UCSD-AML1 (cell line): ENCODE data around the gene UBE2V1.
"Not testable (repeated sequence)": the region's sequence is repeated elsewhere in the genome, so short reads cannot be mapped to it uniquely, and the experiment has no call there.

Source experiments
- DNase-seq: peaks from one replicate; lab custom pipeline; 2025; ENCODE audit not compliant: unreplicated experiment; lab: John Stamatoyannopoulos, UW

UBE2V1 gene

DNA sequence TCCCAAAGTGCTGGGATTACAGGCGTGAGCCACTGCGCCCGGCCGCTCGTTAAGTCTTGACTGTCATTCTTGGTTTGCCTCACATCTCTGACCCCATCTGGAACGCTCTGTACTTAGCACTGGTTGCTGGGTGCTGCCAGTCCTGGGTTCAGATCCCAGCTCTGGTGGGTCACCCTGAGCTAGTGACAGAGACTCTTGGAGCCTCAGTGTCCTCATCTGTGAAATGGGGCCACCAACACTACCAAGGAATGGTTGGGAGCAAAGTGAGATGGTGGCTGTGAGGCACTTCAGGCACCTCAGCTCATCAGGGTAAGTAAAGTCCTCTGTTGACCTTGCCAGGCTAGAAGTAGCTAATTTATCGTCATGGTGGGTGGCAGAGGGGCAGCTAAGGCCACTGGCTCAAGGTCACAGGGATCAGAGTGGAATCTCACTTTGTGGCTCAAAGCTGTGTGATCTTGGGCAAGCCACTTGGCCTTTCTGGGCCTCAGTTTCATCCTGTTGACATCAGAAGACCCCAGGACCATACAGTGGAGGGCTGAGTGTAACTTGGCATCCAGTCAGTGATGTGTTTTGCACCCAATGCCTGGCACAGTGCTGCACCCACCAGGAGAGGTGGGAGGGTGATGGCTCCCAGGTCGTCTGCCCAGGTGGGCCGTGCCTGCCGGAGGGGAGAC, 46.7 kb downstream of the UBE2V1 start:
- no peak for DNase-seq

DNA sequence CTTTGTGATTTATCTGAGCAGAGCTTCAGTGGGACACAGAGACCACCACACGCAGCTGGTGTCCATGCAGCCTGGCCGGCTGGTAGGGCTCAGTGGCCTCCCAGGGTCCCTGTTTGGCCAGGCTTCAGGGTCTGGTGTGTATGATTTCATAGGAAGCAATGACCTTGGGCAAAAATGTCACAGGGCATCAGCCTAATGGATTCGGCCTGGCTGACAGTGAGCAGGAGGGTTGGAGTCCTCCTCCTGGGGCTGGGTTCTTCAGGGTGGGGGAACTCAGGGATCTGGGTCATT, 47.7 kb downstream of the UBE2V1 start:
- no peak for DNase-seq

DNA sequence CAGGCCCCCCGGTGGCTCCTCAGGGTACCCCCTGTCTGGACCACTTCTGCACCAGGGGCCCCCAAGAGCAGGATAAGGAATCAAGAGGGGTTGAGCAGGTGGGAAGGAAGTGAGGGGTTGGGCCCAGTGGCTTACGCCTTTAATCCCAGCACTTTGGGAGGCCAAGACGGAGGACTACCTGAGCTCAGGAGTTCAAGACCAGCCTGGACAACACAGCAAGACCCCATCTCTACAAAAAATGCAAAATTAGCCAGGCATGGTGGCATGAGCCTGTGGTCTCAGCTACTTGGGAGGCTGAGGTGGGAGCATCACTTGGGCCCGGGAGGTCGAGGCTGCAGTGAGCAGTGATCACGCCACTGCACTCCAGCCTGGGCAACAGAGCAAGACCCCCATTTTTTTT, 49.2 kb downstream of the UBE2V1 start:
- DNase-seq: not testable (repeated sequence)

DNA sequence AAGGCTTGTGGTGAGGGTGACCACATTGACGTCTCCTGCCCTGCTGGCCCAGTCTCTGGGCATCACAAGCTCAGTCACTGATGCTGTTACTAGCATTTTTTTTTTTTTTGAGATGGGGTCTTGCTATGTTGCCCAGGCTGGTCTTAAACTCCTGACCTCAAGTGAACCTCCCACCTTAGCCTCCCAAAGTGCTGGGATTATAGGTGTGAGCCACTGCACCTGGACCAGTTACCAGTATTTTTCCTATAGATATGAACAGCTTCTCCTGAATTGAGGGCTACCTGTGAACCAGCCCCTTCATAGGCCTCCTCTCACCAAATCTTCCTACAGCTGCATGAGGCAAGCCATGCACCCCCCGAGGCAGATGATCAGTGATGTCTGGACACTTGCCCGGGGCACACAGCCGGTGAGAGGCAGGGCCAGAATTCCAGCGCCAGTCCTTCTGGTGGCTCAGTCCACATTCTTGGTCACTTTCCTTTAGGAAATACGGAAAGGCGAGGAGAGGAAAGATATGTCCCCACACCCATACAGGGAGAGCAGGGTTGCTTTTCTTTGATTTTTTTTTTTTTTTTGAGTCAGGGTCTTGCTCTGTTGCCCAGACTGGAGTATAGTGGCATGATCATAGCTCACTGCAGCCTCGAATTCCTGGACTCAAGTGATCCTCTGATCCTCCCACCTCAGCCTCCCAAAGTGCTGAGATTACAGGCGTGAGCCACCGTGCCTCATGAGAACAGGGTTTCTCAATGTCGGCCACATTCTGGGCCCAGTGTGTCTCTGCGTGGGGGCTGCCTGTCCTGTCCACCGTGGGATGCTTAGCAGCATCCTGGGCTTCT, 50.7 kb downstream of the UBE2V1 start:
- DNase-seq: no peak

DNA sequence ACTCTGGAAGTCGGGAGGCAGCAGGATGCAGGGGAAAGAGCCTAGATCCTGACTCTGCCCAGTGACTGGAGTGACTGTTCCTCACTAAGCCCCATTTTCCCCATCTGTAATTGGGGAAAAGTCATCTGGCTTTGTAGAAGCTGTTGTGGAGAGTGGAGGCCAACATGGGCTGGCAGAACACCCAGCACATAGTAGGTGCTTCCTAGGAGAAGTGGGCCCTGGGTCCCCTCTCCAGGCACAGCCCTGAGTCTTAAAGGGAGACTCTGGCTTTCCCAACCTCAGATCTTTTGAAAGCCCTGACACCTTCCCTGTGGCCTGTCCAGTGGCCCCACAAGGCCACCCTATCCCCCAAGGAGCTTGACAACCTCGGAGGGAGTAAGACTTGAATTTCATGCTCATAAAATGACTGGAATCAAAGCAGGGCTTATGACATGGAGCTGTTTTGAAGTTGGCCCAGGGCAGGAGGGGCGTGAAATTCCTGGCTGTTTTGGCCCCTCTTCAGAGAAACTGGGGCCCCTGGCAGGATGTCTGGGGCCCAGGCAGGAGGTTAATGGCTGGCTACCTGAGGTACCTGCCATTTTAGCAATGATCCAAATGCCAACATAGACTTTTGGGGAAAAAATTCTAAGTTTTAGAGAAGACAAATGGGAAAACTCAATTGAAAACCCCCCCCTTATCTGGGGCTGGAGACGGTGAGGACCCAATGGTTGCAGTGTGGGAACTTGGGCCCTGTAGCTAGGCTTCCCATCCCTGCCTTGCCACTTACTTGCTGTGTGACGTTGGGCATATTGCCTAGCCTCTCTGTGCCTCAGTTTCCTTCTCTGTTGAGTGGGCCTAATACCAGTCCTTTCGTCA, 51.6 kb downstream of the UBE2V1 start:
- DNase-seq: no peak

DNA sequence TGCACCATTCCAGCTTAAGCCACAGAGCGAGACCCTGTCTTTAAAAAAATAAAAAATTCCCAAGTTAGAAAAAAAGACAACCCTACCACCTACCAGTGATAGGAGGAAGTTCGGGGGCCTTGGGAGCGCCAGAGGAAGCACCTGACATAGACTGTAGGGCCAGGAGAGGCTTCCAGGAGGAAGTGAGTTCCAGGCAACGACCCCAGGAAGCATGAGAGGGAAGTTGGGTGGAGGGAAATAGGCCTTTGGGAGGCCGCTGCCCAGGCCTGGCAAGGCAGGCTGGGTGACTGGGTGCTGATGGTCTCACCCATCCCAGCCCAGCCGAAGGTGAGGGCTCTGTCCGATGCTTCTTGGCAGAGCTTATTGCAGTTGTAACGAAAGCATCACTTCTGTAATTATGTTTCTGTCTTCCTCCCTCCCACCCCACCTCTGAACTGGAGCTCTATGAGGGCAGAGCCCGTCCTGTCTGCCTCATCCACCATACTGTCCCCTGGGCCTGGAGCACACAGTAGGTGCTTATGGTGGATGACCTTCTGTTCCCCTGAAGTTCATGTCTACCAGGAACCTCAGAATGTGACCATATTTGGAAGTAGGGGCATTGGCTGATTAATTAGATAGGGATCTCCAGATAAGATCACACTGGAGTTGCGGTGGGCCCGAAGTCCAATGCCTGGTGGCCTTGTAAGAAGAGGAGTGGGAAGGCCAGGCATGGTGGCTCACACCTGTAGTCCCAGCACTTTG, 54.1 kb downstream of the UBE2V1 start:
- DNase-seq: peak; percentile 27

DNA sequence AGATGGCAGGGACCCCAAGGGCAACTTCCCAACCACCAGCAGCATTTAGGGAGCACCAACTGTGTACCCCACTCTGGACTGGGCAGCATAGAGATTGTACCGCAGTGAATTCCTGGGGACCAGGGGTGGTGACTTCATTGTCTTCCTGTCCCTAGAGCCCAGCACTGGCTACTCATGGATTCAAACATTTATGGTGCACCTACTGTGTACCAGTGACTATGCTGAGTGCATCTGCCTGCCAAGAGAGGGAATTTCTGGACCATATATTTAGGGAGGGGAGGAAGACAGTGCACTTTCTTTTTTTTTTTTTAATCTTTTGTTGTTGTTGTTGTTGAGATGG, 55.3 kb downstream of the UBE2V1 start:
- DNase-seq: no peak

DNA sequence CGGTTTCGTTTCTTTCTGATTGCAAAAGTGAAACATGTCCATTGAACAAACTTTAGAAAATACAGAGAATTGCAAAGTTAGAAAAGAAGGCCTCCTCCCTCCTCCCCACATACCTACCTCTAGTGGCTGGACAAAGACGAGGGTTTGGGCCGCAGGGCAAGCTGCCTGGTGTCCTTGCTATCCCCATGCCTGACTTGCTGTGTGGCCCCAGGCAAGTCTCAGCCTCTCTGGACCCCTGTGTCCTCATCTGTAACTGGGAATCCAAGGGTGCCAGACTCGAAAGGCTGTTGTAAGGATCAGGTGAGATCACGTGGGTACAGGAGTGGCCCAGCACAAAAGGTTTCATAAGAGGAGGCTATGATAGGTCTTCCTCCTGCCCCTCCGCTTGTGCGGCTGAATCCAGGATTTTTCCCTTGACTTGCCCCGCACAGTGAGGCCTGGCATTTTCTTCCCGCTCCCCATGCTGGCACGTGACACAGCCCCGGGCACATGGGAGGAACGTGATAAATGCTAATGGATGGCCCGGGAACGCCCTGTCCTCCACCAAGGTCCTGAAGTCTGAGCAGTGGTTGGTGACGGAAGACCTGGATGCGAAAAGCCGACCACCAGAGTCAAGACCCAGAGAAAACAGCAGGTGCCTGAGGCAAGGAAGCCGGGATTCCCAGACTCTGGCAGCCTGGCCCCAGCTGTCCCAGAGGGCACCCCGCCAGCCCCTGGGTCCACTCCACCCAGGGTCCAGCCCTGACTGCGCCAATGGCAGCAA, 55.8 kb downstream of the UBE2V1 start:
- DNase-seq: no peak

DNA sequence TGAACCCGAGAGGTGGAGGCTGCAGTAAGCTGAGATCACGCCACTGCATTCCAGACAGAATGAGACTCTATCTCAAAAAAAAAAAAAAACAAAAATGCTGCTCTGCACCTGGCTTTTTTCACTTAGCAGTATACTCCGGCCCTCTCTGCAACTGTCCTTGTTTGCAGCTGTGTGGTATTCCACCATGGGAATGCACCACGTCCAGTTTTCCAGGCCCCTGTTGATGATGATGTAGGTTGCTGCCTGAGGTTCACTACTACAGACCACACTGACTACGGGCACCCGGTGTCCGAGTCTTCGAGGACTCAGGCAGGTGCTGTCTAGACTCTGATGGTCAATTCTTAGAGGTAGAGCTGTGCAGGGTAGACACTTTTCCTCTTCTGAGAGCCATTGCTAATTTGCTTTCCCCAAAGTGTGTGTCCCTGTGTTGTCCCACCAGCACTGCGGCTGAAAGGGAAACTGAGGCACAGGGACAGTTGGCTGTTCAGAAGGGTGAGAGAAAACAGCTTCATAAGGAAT, 56.5 kb downstream of the UBE2V1 start:
- no peak for DNase-seq

DNA sequence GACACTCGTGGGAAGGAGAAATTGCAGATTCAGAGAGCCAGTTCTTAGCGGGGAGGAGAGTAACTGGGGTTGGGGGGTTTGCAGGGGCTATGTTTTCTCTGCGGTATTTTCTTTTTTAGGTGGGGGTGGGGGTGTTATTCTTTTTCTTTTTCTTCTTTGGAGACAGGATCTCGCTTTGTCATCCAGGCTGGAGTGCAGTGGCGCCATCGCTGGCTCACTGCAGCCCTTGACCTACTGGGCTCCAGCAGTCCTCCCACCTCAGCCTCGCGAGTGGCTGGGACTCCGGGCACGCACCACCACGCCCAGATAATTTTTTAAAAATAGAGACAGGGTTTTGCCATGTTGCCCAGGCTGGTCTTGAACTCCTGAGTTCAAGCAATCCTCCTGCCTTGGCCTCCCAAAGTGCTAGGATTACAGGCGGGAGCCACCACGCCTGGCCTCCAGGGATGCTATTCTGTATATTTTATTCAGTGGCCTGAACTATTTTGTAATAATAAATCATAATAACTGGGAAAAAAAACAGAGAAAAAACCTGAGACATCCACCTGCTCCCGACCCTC, 57.3 kb downstream of the UBE2V1 start:
- no peak for DNase-seq

DNA sequence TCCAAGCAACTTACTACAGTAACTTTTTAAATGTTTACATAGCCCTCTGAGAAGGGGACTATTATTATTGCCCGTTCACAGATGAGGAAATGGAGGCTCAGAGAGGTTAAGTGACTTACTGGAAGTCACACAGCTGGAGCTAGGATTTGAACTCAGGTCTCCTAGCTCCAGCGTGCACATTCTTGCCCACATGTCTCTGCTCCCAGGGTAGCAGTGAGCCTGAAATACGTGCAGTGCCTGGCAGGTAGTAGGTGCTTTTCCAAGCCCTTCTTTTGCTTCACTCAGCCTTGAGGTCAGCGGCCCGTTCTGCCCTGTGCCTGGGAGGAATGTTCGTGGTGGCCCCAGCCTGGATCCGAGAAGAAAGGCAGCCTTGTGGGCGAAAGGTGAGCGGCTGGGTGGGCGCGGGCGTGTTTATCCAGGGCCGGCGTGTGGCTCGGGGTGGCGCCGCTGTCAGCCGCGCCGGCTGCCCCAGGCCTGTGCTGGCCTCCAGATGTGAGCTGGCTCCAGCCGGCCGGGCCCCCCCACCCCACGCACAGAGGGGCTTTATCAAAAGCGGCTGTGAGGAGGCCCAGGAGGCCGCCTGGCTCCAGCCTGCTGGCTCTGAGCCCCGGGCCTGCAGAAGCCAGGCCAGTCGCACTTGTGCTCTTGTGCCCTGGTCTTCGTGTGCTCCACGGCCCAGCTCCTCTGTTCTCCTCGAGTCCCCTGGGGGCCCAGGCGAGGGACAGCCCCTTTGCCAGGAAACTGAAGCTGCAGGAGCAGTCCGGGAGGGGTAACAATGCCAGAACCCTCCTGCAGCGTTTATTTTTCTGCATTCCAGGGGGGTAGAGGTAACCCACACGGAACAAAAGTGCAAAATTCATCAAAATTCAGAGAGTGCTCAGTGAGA, 58.1 kb downstream of the UBE2V1 start:
- DNase-seq: no peak

DNA sequence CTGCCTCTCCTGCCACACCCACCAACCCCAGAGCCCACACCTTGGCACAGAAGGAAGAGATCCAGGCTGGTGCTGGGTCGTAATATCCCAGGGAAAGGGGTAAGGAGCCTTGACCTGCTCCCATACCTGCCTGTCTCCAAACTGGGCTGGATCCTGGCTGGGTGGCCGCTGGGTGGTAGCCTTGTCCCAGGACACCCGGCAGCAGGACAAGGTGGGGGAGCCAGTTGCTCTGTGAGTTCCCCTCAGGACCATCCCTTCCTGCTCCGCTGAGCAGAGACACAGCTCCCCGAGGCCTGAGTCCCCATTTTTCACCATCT, 58.8 kb downstream of the UBE2V1 start:
- DNase-seq: no peak

DNA sequence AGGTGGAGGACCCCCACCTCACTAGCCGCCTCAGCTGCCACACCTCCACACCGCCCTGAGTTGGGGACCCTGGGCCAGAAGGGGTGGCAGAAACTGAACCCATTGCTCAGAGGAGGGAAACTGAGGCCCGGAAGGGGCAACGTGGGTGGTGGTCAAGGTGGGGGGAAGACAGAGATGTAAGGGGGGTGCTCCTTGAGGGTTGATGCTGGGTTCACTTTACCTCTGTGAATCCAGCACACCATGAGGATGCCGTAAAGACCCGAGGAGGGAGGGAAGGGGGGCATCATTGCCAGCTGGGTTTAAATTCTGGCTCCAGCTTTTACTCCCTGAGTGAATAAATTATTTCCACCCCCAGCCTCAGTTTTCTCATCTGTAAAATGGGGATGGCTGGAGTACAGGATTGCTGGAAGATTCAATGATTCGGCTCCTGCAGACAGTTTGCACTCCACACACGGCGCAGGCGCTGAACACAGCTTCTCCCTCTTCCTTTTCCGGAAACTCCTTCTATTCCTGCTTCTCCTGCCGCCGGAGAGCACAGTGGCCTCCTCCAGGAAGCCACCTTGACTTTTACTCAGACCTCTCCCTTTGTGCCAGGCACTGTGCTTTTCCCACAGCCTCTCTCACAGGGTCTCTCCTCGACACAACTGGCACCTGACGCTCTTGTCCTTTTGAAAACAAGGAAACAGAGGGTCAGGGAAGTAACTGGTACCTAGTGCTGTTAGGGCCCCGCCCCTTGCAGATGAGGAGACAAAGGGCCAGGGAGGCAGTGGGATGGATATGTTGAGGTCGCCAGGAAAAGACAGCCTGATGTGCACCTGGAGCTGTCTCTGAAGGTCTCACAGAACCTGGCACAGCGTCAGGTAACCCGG, 59.4 kb downstream of the UBE2V1 start:
- no peak for DNase-seq

DNA sequence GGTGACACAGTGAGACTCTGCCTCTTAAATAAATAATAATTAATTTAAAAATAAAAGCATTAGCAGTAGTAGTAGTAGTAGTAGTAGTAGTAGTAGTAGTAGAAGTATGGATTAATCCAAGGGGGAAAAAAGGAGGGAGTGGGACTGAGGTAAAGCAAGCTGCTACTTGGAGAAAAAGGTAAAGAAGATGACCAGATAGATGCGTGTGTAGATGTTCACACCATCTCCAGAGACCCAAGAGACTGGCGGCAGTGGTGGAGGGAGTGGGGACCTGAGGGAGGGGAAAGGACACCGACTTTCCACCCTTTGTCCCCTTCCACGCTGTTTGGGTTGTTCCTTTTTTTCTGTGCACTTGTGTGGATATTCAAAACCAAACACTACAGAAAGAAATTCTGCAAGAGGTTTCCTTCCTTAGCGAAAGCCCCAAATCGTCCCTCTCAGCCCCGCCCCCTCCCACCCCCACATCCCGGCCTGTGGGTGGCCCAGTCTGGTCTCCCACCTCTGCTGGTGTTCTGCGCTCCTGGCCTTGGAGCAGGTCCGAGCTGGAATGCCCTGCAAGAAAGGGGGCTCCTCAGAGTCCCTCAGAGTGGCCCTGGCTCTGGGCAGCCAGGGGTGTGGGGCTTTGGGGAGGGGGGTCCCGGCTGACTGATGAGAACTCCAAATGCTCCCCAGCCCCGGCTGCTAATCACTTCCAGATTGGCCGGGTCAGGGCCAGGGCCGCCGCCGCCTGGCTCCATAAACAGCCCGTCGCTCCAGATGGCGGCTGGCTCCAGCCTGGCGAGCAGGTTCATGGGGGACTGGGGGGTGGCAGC, 60.2 kb downstream of the UBE2V1 start:
- peak; percentile 29 for DNase-seq

DNA sequence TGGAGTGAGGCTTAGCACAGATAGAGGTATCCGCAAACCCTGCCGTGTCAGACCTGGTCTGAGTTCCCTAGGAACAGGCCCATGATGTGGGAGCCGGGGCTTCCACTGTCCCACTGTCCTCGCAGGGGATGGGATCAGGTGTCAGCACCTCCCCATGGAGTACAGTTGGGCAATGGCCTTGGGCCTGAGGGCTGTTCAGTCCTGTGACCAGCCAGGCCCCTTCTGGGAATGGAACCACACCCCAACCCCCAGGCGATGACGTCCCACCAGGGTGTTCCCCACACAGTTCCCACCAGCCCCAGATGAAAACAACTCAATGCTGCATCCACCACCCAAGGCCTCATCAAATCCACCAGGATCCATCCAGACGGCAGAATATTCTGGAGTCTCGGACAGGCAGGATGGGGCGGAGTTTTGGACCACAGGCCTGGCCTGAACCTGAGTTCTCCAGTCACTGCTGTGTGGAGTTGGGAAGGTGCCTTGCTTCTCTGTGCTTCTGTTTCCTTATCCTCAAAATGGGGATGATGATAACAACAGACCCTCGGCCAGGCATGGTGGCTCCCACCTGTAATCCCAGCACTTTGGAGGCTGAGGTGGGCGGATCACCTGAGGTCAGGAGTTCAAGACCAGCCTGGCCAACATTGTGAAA, 62.2 kb downstream of the UBE2V1 start:
- DNase-seq: no peak

DNA sequence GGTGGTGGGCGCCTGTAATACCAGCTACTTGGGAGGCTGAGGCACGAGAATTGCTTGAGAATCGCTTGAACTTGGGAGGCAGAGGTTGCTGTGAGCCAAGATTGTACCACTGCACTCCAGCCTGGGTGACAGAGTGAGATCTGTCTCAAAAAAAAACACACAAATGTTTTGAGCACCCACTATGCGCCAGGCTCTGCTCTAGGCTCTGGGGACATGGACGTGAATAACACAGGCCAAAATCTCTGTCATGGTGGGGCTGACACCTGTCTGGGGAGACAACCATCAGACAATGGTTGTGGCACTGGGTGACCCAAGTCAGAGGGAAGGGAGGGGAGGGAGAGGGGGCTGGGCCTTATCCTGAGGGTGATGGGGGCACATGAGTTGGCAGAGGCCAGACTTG, 62.7 kb downstream of the UBE2V1 start:
- no peak for DNase-seq

DNA sequence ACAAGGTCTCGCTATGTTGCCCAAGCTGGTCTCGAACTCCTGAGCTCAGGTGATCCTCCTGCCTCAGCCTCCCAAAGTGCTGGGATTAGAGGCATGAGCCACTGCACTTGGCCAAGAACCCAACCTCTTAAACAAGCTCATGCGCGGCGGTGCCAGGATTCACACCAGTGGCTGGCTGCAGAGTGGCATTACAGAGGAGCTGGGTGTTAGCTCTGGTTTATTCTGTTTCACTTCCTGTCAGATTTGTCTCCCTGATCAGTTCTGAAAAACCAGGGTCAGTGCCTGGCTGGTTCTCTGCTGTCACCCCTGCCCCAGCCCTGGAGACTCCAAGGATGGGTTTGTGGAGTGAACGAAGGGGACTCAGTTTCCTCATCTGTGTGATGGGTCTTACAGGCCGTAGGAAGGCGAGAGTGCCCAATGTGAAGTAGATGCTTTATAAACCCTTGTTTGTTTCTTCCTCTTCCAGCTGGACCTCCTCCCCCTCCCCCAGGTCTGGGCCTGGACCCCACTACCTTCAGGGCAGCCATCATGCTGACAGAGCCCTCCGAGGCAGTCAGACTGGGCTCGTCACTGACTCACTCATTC, 63.4 kb downstream of the UBE2V1 start:
- DNase-seq: no peak
